DOHH2 (cell line): ENCODE results near the gene TRIM46.

Experiments
- H3F3A ChIP-seq: fragments of 200-600 bp; sonication (generic), shearing (Covaris generic); 2 replicates; pipeline ENCODE4 v1.6.0; 2016; ENCODE audit warnings: antibody characterized with exemption, mild to moderate bottlenecking; ENCODE audit not compliant: control insufficient read depth, insufficient read depth
- H3K27ac ChIP-seq: fragments of 200-600 bp; sonication (generic); 2 replicates; pipeline ENCODE4 v1.5.1; 2014; ENCODE audit warnings: low read depth, mild to moderate bottlenecking, low read length, moderate library complexity
- H3K27me3 ChIP-seq: fragments of 200-600 bp; sonication (generic); 2 replicates; pipeline ENCODE4 v1.6.1; 2014; ENCODE audit warnings: mild to moderate bottlenecking, low read length, mixed read lengths; ENCODE audit not compliant: control insufficient read depth
- H3K36me3 ChIP-seq: fragments of 200-600 bp; sonication (generic); 2 replicates; pipeline ENCODE4 v1.6.1; 2014; ENCODE audit warnings: mild to moderate bottlenecking, low read length, moderate library complexity, mixed read lengths; ENCODE audit not compliant: control insufficient read depth
- H3K4me1 ChIP-seq: fragments of 200-600 bp; sonication (generic); 2 replicates; pipeline ENCODE4 v1.6.1; 2014; ENCODE audit warnings: mild to moderate bottlenecking, low read length, mixed read lengths; ENCODE audit not compliant: control insufficient read depth
- H3K4me2 ChIP-seq: fragments of 200-600 bp; sonication (generic); 2 replicates; pipeline ENCODE4 v1.6.0; 2014; ENCODE audit warnings: mild to moderate bottlenecking, low read length, moderate library complexity
- H3K4me3 ChIP-seq: fragments of 200-600 bp; sonication (generic); 2 replicates; pipeline ENCODE4 v1.5.1; 2014; ENCODE audit warnings: mild to moderate bottlenecking, low read length, mixed read lengths
- H3K79me2 ChIP-seq: fragments of 200-600 bp; sonication (generic); 2 replicates; pipeline ENCODE4 v1.6.1; 2014; ENCODE audit warnings: mild to moderate bottlenecking, low read length, mixed read lengths; ENCODE audit not compliant: control insufficient read depth
- H3K9me2 ChIP-seq: fragments of 200-600 bp; sonication (generic); replicated peaks from 2 replicates; pipeline ENCODE4 v1.6.1; 2014; ENCODE audit warnings: mild to moderate bottlenecking, low read length, mixed read lengths; ENCODE audit not compliant: control insufficient read depth
- H3K9me3 ChIP-seq: fragments of 200-600 bp; sonication (generic); 2 replicates; pipeline ENCODE4 v1.6.1; 2014; ENCODE audit warnings: antibody characterized with exemption, low read length, mixed read lengths; ENCODE audit not compliant: control insufficient read depth, insufficient read depth
- H4K20me1 ChIP-seq: fragments of 200-600 bp; sonication (generic); 2 replicates; pipeline ENCODE4 v1.6.0; 2014; ENCODE audit warnings: low read depth, mild to moderate bottlenecking, antibody characterized with exemption, low read length, moderate library complexity; ENCODE audit not compliant: control insufficient read depth, insufficient read depth
- EZH2phosphoT487 ChIP-seq: fragments of 200-600 bp; sonication (generic); IDR thresholded peaks from 2 replicates; pipeline ENCODE4 v1.6.1; 2017; ENCODE audit warnings: borderline replicate concordance, mild to moderate bottlenecking, antibody characterized with exemption, low read length, moderate library complexity, mixed read lengths
- TF ChIP-seq, protein P1 (sequence below): fragments of 200-600 bp; sonication (generic); IDR thresholded peaks from one replicate; pipeline ENCODE4 v1.5.1; 2014; ENCODE audit warnings: antibody characterized with exemption, mild to moderate bottlenecking, low read depth, low read length; ENCODE audit not compliant: poor library complexity, severe bottlenecking

Gene TRIM46

GRCh38 chr1:155125511-155125945, 48.1 kb upstream of the TRIM46 start:
- Histone ChIP-seq H3K9me3 (no peaks in the 10 kb centered on the region), H3K4me2 (no peak overlapping the region), H4K20me1 (no peaks in the 10 kb centered on the region), H3F3A (no peaks in the 10 kb centered on the region), H3K36me3 (no peaks in the 10 kb centered on the region), H3K4me1 (peaks cover 25% of the 10 kb centered on the region), H3K79me2 (no peaks in the 10 kb centered on the region), H3K4me3 (no peak overlapping the region), H3K27me3 (peaks cover 72% of the 10 kb centered on the region), H3K27ac (no peak overlapping the region), H3K9me2 (no peaks in the 10 kb centered on the region)
- TF ChIP-seq, protein P1, sequence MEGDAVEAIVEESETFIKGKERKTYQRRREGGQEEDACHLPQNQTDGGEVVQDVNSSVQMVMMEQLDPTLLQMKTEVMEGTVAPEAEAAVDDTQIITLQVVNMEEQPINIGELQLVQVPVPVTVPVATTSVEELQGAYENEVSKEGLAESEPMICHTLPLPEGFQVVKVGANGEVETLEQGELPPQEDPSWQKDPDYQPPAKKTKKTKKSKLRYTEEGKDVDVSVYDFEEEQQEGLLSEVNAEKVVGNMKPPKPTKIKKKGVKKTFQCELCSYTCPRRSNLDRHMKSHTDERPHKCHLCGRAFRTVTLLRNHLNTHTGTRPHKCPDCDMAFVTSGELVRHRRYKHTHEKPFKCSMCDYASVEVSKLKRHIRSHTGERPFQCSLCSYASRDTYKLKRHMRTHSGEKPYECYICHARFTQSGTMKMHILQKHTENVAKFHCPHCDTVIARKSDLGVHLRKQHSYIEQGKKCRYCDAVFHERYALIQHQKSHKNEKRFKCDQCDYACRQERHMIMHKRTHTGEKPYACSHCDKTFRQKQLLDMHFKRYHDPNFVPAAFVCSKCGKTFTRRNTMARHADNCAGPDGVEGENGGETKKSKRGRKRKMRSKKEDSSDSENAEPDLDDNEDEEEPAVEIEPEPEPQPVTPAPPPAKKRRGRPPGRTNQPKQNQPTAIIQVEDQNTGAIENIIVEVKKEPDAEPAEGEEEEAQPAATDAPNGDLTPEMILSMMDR, result no peak
- TF ChIP-seq EZH2phosphoT487, result no peak

- Histone ChIP-seq H3K4me3 (no peak overlapping the region), H3K27me3 (peaks cover 70% of the 10 kb centered on the region), H4K20me1 (no peaks in the 10 kb centered on the region), H3K36me3 (no peaks in the 10 kb centered on the region), H3K27ac (no peak overlapping the region), H3K4me2 (no peak overlapping the region; the same call in 1 of the 2 replicates), H3K79me2 (no peaks in the 10 kb centered on the region), H3K4me1 (peaks cover 25% of the 10 kb centered on the region), H3F3A (no peaks in the 10 kb centered on the region), H3K9me2 (no peaks in the 10 kb centered on the region), H3K9me3 (no peaks in the 10 kb centered on the region)
- TF ChIP-seq, protein P1, result no peak
- TF ChIP-seq EZH2phosphoT487, result no peak
Measured at GRCh38 chr1:155125946-155126555, 47.6 kb upstream of the TRIM46 start.

DNA sequence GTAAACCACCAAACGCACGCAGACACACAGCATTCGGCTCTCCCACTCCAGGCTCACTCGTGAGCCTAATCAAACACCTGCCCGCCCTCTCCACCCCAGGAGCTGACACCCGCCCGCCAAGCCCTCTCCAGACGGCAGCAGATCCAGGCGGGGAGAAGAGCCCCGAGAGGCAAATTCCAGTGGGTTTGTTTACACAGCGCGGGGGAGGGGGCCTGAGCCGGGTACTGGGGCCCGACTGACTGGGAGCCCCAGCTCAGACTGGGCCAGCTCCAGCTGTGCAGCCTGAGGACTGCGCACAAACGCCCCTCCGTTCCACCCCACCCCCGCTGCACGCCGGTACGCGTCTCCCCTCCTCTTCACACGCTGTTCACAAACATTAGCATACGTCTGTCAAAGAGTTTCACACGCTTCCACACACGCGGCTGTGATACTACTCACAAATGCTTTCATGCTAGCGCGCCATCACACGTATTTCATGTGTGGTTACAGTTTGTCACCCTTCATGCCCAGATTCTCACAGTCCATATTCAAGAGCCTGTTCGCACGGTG, 47.0 kb upstream of the TRIM46 start:
- TF ChIP-seq EZH2phosphoT487, result no peak
- TF ChIP-seq, protein P1, result peak; percentile 18
- H3K36me3 ChIP-seq, result no peaks in the 10 kb centered on the region
- H3K4me1 ChIP-seq, result peaks cover 25% of the 10 kb centered on the region
- H3F3A ChIP-seq, result no peaks in the 10 kb centered on the region
- peak overlapping the region; percentile 84 for H3K4me2 ChIP-seq
- no peaks in the 10 kb centered on the region for H3K9me3 ChIP-seq
- peaks cover 65% of the 10 kb centered on the region for H3K27me3 ChIP-seq
- H3K4me3 ChIP-seq, result peak overlapping the region; percentile 57
- no peak overlapping the region for H3K27ac ChIP-seq
- H3K9me2 ChIP-seq, result no peaks in the 10 kb centered on the region
- H3K79me2 ChIP-seq, result no peaks in the 10 kb centered on the region
- H4K20me1 ChIP-seq, result no peaks in the 10 kb centered on the region
